GM21737 (cell line): ENCODE data around the gene PBX2.
"Not testable (repeated sequence)": the region's sequence is repeated elsewhere in the genome, so short reads cannot be mapped to it uniquely, and the experiment has no call there.

Source experiments
- ATAC-seq: cut with Tn5 transposase; IDR thresholded peaks from one replicate; pipeline ENCODE4 v1.9.1; 2021; ENCODE audit warnings: mild to moderate bottlenecking, moderate library complexity; ENCODE audit not compliant: unreplicated experiment

The PBX2 gene

GRCh38 chr6:32203426-32204267, 13.6 kb upstream of the PBX2 start:
- no peak for ATAC-seq

- ATAC-seq, result no peak
Observed at GRCh38 chr6:32202186-32202585, 12.2 kb upstream of the PBX2 start.

- ATAC-seq, result no peak
Observed at GRCh38 chr6:32200711-32201475, 10.9 kb upstream of the PBX2 start.

GRCh38 chr6:32198866-32199265, 8.9 kb upstream of the PBX2 start:
- no peak for ATAC-seq

- no peak for ATAC-seq
Observed at GRCh38 chr6:32198345-32198696, 8.3 kb upstream of the PBX2 start.

- no peak for ATAC-seq
Observed at GRCh38 chr6:32196682-32197616, 6.9 kb upstream of the PBX2 start.

GRCh38 chr6:32195902-32196681, 6.1 kb upstream of the PBX2 start:
- peak; percentile 76 for ATAC-seq

GRCh38 chr6:32195652-32195901, 5.6 kb upstream of the PBX2 start:
- ATAC-seq, result peak; percentile 64

- no peak for ATAC-seq
Observed at GRCh38 chr6:32194825-32195651, 5.0 kb upstream of the PBX2 start.

- no peak for ATAC-seq
Observed at GRCh38 chr6:32194388-32194787, 4.4 kb upstream of the PBX2 start.

- ATAC-seq, result not testable (repeated sequence)
Observed at GRCh38 chr6:32193096-32193495, 3.1 kb upstream of the PBX2 start.

- ATAC-seq, result no peak
Observed at GRCh38 chr6:32192608-32193039, 2.6 kb upstream of the PBX2 start, which contains the start of gene GPSM3. TSS of gene GPSM3 (minus strand) at chr6:32192643. CDS start at chr6:32192513, 130 bp downstream.

GRCh38 chr6:32191696-32192607, 1.9 kb upstream of the PBX2 start:
- no peak for ATAC-seq

GRCh38 chr6:32190911-32191677, 1.1 kb upstream of the PBX2 start:
- ATAC-seq, result no peak

- no peak for ATAC-seq
Observed at GRCh38 chr6:32189742-32190053, 304 bp downstream of the PBX2 start.

- ATAC-seq, result no peak
Observed at GRCh38 chr6:32189069-32189741, 797 bp downstream of the PBX2 start.

- no peak for ATAC-seq
Observed at GRCh38 chr6:32188381-32189068, 1.5 kb downstream of the PBX2 start.
